GM23338 (cell line): Measurements from ENCODE around the gene B4GALT4. TPM values are rescaled to one million over a fixed set of nuclear protein-coding genes. Genes with fewer than 3 reads are reported as not detected.
A peak's percentile ranks its signal among the peaks of the same experiment; 100 is the strongest.

Source experiments
- ATAC-seq: fragments of 200-7000 bp; cut with Tn5 transposase; 3 replicates; pipeline ENCODE4 v1.9.1; 2020
- DNase-seq: peaks from one replicate; pipeline ENCODE4 v3.0.0-alpha.2; 2015; ENCODE audit warnings: low spot score
- H2AFZ ChIP-seq: fragments of 200-600 bp; sonication (generic); 2 replicates; pipeline ENCODE4 v1.8.0; 2016; ENCODE audit warnings: antibody characterized with exemption, mild to moderate bottlenecking, moderate library complexity
- H3F3A ChIP-seq: fragments of 200-600 bp; sonication (generic); replicated peaks from 2 replicates; pipeline ENCODE4 v1.8.0; 2017; ENCODE audit warnings: antibody characterized with exemption, mixed run types, low read depth
- H3K27ac ChIP-seq: fragments of 200-600 bp; sonication (generic); 2 replicates; pipeline ENCODE4 v1.6.1; 2016; ENCODE audit warnings: low read depth
- H3K27me3 ChIP-seq: fragments of 200-600 bp; sonication (generic); 2 replicates; pipeline ENCODE4 v1.8.0; 2016; ENCODE audit warnings: mild to moderate bottlenecking, mixed run types, moderate library complexity; ENCODE audit not compliant: insufficient read depth
- H3K36me3 ChIP-seq: fragments of 200-600 bp; sonication (generic); 2 replicates; pipeline ENCODE4 v1.8.0; 2016; ENCODE audit warnings: mild to moderate bottlenecking; ENCODE audit not compliant: insufficient read depth
- H3K4me1 ChIP-seq: fragments of 200-600 bp; sonication (generic); 2 replicates; pipeline ENCODE4 v1.8.0; 2016; ENCODE audit warnings: mild to moderate bottlenecking, moderate library complexity; ENCODE audit not compliant: insufficient read depth
- H3K4me2 ChIP-seq: fragments of 200-600 bp; sonication (generic); 2 replicates; pipeline ENCODE4 v1.7.1; 2017; ENCODE audit warnings: mixed run types
- H3K4me3 ChIP-seq: fragments of 200-600 bp; sonication (generic); 2 replicates; pipeline ENCODE4 v1.6.1; 2016; ENCODE audit warnings: mixed run types
- H3K79me2 ChIP-seq: fragments of 200-600 bp; sonication (generic); replicated peaks from 2 replicates; pipeline ENCODE4 v1.8.0; 2017; ENCODE audit warnings: mild to moderate bottlenecking; ENCODE audit not compliant: insufficient read depth
- H3K9me2 ChIP-seq: fragments of 200-600 bp; sonication (generic); 2 replicates; pipeline ENCODE4 v1.8.0; 2017; ENCODE audit not compliant: insufficient read depth
- H4K20me1 ChIP-seq: fragments of 200-600 bp; sonication (generic); replicated peaks from 2 replicates; pipeline ENCODE4 v1.8.0; 2017; ENCODE audit warnings: mild to moderate bottlenecking; ENCODE audit not compliant: insufficient read depth
- H3K27ac Mint-ChIP-seq: 2 replicates; pipeline ENCODE4 v1.8.0; 2020; ENCODE audit warnings: inconsistent platforms, mild to moderate bottlenecking, moderate library complexity, mixed read lengths
- H3K27me3 Mint-ChIP-seq: 3 replicates; pipeline ENCODE4 v1.8.0; 2022; ENCODE audit warnings: low read depth, mild to moderate bottlenecking, moderate library complexity, mixed read lengths, inconsistent platforms; ENCODE audit not compliant: insufficient read depth, poor library complexity
- H3K36me3 Mint-ChIP-seq: 3 replicates; pipeline ENCODE4 v1.8.0; 2021; ENCODE audit warnings: low read depth, mild to moderate bottlenecking, inconsistent platforms, moderate library complexity, mixed read lengths
- H3K4me1 Mint-ChIP-seq: 3 replicates; pipeline ENCODE4 v1.8.0; 2020; ENCODE audit warnings: mild to moderate bottlenecking, inconsistent platforms, mixed read lengths
- H3K4me3 Mint-ChIP-seq: 3 replicates; pipeline ENCODE4 v1.8.0; 2021; ENCODE audit warnings: moderate library complexity, mild to moderate bottlenecking, inconsistent platforms, mixed read lengths
- H3K9me3 Mint-ChIP-seq: 3 replicates; pipeline ENCODE4 v1.8.0; 2020; ENCODE audit warnings: moderate library complexity, mild to moderate bottlenecking, inconsistent platforms, mixed read lengths
- CREB1 ChIP-seq: fragments of 250-450 bp; sonication (Bioruptor Pico); IDR thresholded peaks from 2 replicates; pipeline ENCODE4 v1.5.0; 2020; ENCODE audit warnings: low read depth, mild to moderate bottlenecking, moderate library complexity
- EZH2 ChIP-seq: fragments of 200-600 bp; sonication (generic); IDR thresholded peaks from one replicate; pipeline ENCODE4 v1.8.0; 2017; ENCODE audit warnings: antibody characterized with exemption, mild to moderate bottlenecking, low read depth; ENCODE audit not compliant: unreplicated experiment
- EZH2phosphoT487 ChIP-seq: fragments of 200-600 bp; sonication (generic); IDR thresholded peaks from one replicate; pipeline ENCODE4 v1.8.1; 2018; ENCODE audit warnings: antibody characterized with exemption; ENCODE audit not compliant: unreplicated experiment
- JUNB ChIP-seq: IDR thresholded peaks from one replicate; pipeline ENCODE4 v1.6.1; 2016; ENCODE audit warnings: antibody characterized with exemption; ENCODE audit not compliant: unreplicated experiment
- NANOG ChIP-seq: IDR thresholded peaks from 2 replicates; pipeline ENCODE4 v1.6.1; 2016; ENCODE audit warnings: antibody characterized with exemption, borderline replicate concordance
- POLR2AphosphoS5 ChIP-seq: IDR thresholded peaks from 2 replicates; pipeline ENCODE4 v1.6.1; 2016; ENCODE audit warnings: antibody characterized with exemption, low read depth
- STAT1 ChIP-seq: IDR thresholded peaks from one replicate; pipeline ENCODE4 v1.6.1; 2016; ENCODE audit warnings: antibody characterized with exemption; ENCODE audit not compliant: unreplicated experiment
- ZNF114 ChIP-seq: fragments of 250-450 bp; sonication (Bioruptor Pico); IDR thresholded peaks from 2 replicates; pipeline ENCODE4 v1.5.0; 2020; ENCODE audit warnings: mild to moderate bottlenecking, moderate library complexity
- ZNF331 ChIP-seq: fragments of 250-450 bp; sonication (Bioruptor Pico); IDR thresholded peaks from 2 replicates; pipeline ENCODE4 v1.5.0; 2020; ENCODE audit warnings: low read depth, mild to moderate bottlenecking, moderate library complexity
- polyA plus RNA-seq: library from polyadenylated mRNA; unstranded; fragments of >200 nt; fragmentation: Nextera tagmentation; extraction: Ambion mirVana; gene quantifications from 2 replicates; pipeline ENCODE4 v1.2.1, GENCODE V29; 2016
- total RNA-seq: library from RNA; depleted of rRNA; stranded (reverse); fragments of >200 nt; shearing (Covaris generic); gene quantifications from 2 replicates; pipeline ENCODE4 v1.2.3, GENCODE V29; 2014
- TF ChIP-seq, protein P1 (sequence below): IDR thresholded peaks from 2 replicates; pipeline ENCODE4 v1.6.1; 2016; ENCODE audit warnings: antibody characterized with exemption
- TF ChIP-seq, protein P2 (sequence below): fragments of 250-450 bp; sonication (Bioruptor Pico); IDR thresholded peaks from 2 replicates; pipeline ENCODE4 v1.5.0; 2020; ENCODE audit warnings: mild to moderate bottlenecking, moderate library complexity
- TF ChIP-seq, protein P3 (sequence below): IDR thresholded peaks from one replicate; pipeline ENCODE4 v1.6.1; 2018; ENCODE audit warnings: antibody characterized with exemption; ENCODE audit not compliant: unreplicated experiment
- TF ChIP-seq, protein P4 (sequence below), 2 experiments: fragments of 200-600 bp in 1 of 2; sonication (generic) in 1 of 2; conservative IDR thresholded peaks; 2 replicates each; pipeline versions ENCODE4 v1.5.1 to v1.6.1; 2016 to 2017; ENCODE audit warnings: antibody characterized with exemption in 2 of 2, low read depth in 2 of 2, mild to moderate bottlenecking in 2 of 2, moderate library complexity in 1 of 2

Gene B4GALT4
- total and polyA plus RNA-seq, 2 experiments from 2014 or later, result 38.3 to 45.3 TPM

DNA sequence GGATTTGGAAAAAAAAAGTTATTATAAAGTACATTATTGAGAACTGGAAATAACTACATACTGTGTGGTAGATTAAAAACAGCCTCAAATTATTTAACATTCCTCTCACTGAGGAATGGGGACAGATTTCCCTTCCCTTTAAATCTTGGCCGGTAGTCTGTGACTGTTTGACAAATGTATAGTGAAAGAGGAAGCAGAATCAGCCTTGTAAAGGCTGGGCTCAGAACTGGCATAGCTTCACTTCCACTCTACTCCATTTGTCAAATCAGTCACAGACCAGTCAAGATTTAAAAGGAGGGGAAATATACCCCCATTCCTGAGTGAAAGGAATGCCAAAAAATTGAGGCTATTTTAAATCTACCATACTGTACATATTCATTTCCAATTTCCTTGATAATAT is 18.2 kb upstream of the B4GALT4 start:
- Histone ChIP-seq H3K36me3 (no peaks in the 10 kb centered on the region), H3K4me2 (no peak overlapping the region), H3K79me2 (no peaks in the 10 kb centered on the region), H3F3A (no peaks in the 10 kb centered on the region), H3K27ac (no peak overlapping the region), H2AFZ (0 out of 2 replicates have a peak overlapping the region, but pooled peaks have one; percentile 20), H3K27me3 (no peaks in the 10 kb centered on the region), H3K4me3 (no peak overlapping the region), H3K9me2 (no peaks in the 10 kb centered on the region), H3K4me1 (peaks cover 51% of the 10 kb centered on the region), H4K20me1 (no peaks in the 10 kb centered on the region)
- DNase-seq, result no peak
- Mint-ChIP-seq H3K27me3 (peaks cover 12% of the 10 kb centered on the region), H3K36me3 (peaks cover 16% of the 10 kb centered on the region), H3K4me3 (no peak overlapping the region), H3K4me1 (peaks cover 50% of the 10 kb centered on the region), H3K9me3 (peaks cover 19% of the 10 kb centered on the region; the same call in 2 of the 3 replicates), H3K27ac (no peak overlapping the region)
- TF ChIP-seq POLR2AphosphoS5 (no peak), ZNF114 (CRISPR knock-in tag) (no peak), EZH2phosphoT487 (no peak), ZNF331 (CRISPR knock-in tag) (no peak), NANOG (no peak), JUNB (no peak), EZH2 (no peak), CREB1 (CRISPR knock-in tag) (no peak), STAT1 (no peak)
- TF ChIP-seq, protein P1, sequence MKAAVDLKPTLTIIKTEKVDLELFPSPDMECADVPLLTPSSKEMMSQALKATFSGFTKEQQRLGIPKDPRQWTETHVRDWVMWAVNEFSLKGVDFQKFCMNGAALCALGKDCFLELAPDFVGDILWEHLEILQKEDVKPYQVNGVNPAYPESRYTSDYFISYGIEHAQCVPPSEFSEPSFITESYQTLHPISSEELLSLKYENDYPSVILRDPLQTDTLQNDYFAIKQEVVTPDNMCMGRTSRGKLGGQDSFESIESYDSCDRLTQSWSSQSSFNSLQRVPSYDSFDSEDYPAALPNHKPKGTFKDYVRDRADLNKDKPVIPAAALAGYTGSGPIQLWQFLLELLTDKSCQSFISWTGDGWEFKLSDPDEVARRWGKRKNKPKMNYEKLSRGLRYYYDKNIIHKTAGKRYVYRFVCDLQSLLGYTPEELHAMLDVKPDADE, result no peak
- TF ChIP-seq, protein P2, sequence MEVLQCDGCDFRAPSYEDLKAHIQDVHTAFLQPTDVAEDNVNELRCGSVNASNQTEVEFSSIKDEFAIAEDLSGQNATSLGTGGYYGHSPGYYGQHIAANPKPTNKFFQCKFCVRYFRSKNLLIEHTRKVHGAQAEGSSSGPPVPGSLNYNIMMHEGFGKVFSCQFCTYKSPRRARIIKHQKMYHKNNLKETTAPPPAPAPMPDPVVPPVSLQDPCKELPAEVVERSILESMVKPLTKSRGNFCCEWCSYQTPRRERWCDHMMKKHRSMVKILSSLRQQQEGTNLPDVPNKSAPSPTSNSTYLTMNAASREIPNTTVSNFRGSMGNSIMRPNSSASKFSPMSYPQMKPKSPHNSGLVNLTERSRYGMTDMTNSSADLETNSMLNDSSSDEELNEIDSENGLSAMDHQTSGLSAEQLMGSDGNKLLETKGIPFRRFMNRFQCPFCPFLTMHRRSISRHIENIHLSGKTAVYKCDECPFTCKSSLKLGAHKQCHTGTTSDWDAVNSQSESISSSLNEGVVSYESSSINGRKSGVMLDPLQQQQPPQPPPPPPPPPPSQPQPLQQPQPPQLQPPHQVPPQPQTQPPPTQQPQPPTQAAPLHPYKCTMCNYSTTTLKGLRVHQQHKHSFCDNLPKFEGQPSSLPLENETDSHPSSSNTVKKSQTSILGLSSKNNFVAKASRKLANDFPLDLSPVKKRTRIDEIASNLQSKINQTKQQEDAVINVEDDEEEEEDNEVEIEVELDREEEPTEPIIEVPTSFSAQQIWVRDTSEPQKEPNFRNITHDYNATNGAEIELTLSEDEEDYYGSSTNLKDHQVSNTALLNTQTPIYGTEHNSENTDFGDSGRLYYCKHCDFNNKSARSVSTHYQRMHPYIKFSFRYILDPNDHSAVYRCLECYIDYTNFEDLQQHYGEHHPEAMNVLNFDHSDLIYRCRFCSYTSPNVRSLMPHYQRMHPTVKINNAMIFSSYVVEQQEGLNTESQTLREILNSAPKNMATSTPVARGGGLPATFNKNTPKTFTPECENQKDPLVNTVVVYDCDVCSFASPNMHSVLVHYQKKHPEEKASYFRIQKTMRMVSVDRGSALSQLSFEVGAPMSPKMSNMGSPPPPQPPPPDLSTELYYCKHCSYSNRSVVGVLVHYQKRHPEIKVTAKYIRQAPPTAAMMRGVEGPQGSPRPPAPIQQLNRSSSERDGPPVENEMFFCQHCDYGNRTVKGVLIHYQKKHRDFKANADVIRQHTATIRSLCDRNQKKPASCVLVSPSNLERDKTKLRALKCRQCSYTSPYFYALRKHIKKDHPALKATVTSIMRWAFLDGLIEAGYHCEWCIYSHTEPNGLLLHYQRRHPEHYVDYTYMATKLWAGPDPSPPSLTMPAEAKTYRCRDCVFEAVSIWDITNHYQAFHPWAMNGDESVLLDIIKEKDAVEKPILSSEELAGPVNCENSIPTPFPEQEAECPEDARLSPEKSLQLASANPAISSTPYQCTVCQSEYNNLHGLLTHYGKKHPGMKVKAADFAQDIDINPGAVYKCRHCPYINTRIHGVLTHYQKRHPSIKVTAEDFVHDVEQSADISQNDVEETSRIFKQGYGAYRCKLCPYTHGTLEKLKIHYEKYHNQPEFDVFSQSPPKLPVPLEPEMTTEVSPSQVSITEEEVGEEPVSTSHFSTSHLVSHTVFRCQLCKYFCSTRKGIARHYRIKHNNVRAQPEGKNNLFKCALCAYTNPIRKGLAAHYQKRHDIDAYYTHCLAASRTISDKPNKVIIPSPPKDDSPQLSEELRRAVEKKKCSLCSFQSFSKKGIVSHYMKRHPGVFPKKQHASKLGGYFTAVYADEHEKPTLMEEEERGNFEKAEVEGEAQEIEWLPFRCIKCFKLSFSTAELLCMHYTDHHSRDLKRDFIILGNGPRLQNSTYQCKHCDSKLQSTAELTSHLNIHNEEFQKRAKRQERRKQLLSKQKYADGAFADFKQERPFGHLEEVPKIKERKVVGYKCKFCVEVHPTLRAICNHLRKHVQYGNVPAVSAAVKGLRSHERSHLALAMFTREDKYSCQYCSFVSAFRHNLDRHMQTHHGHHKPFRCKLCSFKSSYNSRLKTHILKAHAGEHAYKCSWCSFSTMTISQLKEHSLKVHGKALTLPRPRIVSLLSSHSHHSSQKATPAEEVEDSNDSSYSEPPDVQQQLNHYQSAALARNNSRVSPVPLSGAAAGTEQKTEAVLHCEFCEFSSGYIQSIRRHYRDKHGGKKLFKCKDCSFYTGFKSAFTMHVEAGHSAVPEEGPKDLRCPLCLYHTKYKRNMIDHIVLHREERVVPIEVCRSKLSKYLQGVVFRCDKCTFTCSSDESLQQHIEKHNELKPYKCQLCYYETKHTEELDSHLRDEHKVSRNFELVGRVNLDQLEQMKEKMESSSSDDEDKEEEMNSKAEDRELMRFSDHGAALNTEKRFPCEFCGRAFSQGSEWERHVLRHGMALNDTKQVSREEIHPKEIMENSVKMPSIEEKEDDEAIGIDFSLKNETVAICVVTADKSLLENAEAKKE (CRISPR knock-in tag), result no peak
- TF ChIP-seq, protein P3, sequence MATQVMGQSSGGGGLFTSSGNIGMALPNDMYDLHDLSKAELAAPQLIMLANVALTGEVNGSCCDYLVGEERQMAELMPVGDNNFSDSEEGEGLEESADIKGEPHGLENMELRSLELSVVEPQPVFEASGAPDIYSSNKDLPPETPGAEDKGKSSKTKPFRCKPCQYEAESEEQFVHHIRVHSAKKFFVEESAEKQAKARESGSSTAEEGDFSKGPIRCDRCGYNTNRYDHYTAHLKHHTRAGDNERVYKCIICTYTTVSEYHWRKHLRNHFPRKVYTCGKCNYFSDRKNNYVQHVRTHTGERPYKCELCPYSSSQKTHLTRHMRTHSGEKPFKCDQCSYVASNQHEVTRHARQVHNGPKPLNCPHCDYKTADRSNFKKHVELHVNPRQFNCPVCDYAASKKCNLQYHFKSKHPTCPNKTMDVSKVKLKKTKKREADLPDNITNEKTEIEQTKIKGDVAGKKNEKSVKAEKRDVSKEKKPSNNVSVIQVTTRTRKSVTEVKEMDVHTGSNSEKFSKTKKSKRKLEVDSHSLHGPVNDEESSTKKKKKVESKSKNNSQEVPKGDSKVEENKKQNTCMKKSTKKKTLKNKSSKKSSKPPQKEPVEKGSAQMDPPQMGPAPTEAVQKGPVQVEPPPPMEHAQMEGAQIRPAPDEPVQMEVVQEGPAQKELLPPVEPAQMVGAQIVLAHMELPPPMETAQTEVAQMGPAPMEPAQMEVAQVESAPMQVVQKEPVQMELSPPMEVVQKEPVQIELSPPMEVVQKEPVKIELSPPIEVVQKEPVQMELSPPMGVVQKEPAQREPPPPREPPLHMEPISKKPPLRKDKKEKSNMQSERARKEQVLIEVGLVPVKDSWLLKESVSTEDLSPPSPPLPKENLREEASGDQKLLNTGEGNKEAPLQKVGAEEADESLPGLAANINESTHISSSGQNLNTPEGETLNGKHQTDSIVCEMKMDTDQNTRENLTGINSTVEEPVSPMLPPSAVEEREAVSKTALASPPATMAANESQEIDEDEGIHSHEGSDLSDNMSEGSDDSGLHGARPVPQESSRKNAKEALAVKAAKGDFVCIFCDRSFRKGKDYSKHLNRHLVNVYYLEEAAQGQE, result no peak
- TF ChIP-seq, protein P4, sequence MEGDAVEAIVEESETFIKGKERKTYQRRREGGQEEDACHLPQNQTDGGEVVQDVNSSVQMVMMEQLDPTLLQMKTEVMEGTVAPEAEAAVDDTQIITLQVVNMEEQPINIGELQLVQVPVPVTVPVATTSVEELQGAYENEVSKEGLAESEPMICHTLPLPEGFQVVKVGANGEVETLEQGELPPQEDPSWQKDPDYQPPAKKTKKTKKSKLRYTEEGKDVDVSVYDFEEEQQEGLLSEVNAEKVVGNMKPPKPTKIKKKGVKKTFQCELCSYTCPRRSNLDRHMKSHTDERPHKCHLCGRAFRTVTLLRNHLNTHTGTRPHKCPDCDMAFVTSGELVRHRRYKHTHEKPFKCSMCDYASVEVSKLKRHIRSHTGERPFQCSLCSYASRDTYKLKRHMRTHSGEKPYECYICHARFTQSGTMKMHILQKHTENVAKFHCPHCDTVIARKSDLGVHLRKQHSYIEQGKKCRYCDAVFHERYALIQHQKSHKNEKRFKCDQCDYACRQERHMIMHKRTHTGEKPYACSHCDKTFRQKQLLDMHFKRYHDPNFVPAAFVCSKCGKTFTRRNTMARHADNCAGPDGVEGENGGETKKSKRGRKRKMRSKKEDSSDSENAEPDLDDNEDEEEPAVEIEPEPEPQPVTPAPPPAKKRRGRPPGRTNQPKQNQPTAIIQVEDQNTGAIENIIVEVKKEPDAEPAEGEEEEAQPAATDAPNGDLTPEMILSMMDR (conservative IDR thresholded peaks at IDR 0.05; ENCODE audit: low read depth in 2 of 2), result no peak
- ATAC-seq, result no peak
